T-helper 17 cell (primary cell): ENCODE results near the gene AFF3. TPM values are rescaled to one million over a fixed set of nuclear protein-coding genes. Genes with fewer than 3 reads are reported as not detected.

ENCODE experiments used
- ATAC-seq: fragments of 150-1000 bp; cut with Tn5 transposase; 2 replicates; pipeline ENCODE4 v1.10.0; 2021; ENCODE audit warnings: mild to moderate bottlenecking, moderate library complexity
- DNase-seq, 3 donors: peaks; one replicate each; pipeline versions ENCODE4 v3.0.0 to v3.0.0-alpha.2; 2020 to 2021
- H3K9me3 ChIP-seq: one replicate; pipeline ENCODE4 v1.7.0; 2013; ENCODE audit warnings: low read length, mild to moderate bottlenecking; ENCODE audit not compliant: control insufficient read depth, poor library complexity, severe bottlenecking
- H3K27ac Mint-ChIP-seq: one replicate; pipeline ENCODE4 v1.8.0; 2022; ENCODE audit warnings: mild to moderate bottlenecking, moderate library complexity, mixed read lengths
- H3K27me3 Mint-ChIP-seq: one replicate; pipeline ENCODE4 v1.8.0; 2022; ENCODE audit warnings: mixed read lengths
- H3K36me3 Mint-ChIP-seq: one replicate; pipeline ENCODE4 v1.8.0; 2022; ENCODE audit warnings: low read depth, mixed read lengths
- H3K4me1 Mint-ChIP-seq: one replicate; pipeline ENCODE4 v1.8.0; 2022; ENCODE audit warnings: mild to moderate bottlenecking, mixed read lengths
- H3K4me3 Mint-ChIP-seq: one replicate; pipeline ENCODE4 v1.8.0; 2022; ENCODE audit warnings: mild to moderate bottlenecking, moderate library complexity, mixed read lengths
- total RNA-seq, 4 donors: library from RNA in 2 of 4; stranded (reverse) in 2 of 4; gene quantifications; one replicate each; pipeline ENCODE4 v1.2.3 and lab custom pipeline; 2022 to 2026

Gene AFF3
- total RNA-seq, 2 donors from 2014 or later: 6.5 to 14.4 TPM

DNA sequence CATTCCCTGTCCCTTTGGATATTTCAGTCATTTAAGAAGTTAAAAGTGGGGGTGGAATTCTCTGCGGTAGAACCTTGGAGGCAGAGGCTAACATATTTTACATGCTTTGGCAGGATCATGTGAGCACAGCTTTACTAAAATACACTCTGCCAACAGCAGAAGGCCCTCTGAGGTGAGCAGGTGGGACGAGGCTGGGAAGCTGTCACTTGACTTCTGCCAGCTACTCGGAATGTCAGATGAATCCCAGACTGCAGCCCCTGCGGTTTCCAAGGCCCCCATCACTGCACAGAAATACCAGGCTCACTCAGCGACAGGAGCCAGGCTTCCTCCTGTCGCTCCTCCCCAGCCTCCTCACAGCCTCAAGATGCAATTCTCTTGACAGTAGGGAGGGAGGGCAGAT is 431.7 kb downstream of the AFF3 start:
- no peak overlapping the region for H3K27ac Mint-ChIP-seq
- peaks cover 11% of the 10 kb centered on the region for H3K27me3 Mint-ChIP-seq
- no peak for ATAC-seq
- H3K9me3 ChIP-seq: no peaks in the 10 kb centered on the region
- no peak for DNase-seq
- no peak overlapping the region for H3K4me3 Mint-ChIP-seq
- no peaks in the 10 kb centered on the region for H3K36me3 Mint-ChIP-seq
- no peaks in the 10 kb centered on the region for H3K4me1 Mint-ChIP-seq

DNA sequence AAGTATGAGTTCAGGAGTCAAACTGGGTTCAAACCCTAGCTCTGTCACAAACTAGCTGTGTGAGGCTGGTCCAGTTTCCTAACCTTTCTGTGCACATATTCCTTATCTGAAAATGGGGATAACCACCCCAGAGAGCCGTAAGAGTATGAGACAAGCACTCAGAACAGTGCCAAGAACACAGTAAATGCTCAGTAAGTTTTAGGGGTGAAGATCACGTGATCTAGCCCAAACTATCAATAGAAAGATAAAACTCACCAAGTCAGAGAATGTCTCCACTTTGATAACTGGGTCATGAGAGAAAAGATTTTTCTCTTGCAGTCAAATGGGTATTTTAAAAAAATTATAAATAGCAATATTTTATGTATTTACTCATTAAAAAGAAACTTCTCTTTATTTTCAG is 433.2 kb downstream of the AFF3 start:
- Mint-ChIP-seq H3K4me1 (no peaks in the 10 kb centered on the region), H3K27me3 (peaks cover 11% of the 10 kb centered on the region), H3K4me3 (no peak overlapping the region), H3K36me3 (no peaks in the 10 kb centered on the region), H3K27ac (no peak overlapping the region)
- no peaks in the 10 kb centered on the region for H3K9me3 ChIP-seq
- no peak for ATAC-seq
- DNase-seq: no peak

DNA sequence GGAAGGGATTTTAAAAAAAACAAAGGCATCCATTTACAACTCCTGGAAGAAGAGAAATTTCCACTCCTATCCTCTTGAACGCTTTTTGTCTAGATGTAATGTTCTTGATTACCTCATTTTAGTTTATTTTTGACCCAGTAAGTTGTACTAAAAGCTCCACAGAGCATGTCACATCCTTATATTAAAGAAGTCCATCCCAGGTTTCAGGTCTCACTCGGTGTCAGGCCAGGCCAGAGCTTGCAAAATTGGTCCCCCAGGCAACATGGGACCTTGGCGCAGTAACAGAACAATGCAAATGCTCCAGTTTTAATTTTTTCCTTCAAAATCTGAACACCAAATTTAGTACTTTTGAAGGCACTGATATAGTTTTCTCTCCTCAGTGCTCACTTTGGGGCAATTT is 434.2 kb downstream of the AFF3 start:
- Mint-ChIP-seq H3K4me1 (no peaks in the 10 kb centered on the region), H3K27me3 (peaks cover 11% of the 10 kb centered on the region), H3K4me3 (no peak overlapping the region), H3K27ac (no peak overlapping the region), H3K36me3 (no peaks in the 10 kb centered on the region)
- no peaks in the 10 kb centered on the region for H3K9me3 ChIP-seq
- ATAC-seq (no peak), DNase-seq (no peak)

DNA sequence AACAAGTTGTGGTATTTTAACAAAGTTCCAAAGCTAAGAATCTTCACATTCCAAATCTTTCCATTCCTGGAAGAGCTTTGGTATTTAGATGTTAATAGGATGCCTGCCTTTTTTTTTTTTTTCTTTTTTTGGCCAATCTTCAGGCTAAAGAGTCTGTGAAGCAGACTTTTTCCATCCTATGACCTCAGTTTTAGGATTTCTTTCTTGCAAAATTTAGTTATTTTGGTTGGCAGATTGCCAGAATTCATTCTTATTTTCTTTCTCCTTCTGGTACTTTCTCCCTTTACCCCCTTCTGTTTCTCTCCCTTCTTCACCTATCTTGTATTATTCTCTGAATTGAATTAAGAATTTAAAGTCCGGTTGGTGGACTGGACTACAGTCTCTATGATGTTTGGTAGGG is 434.8 kb downstream of the AFF3 start:
- Mint-ChIP-seq H3K27me3 (peaks cover 11% of the 10 kb centered on the region), H3K36me3 (no peaks in the 10 kb centered on the region), H3K4me3 (no peak overlapping the region), H3K4me1 (no peaks in the 10 kb centered on the region), H3K27ac (no peak overlapping the region)
- DNase-seq (no peak), ATAC-seq (no peak)
- no peaks in the 10 kb centered on the region for H3K9me3 ChIP-seq

DNA sequence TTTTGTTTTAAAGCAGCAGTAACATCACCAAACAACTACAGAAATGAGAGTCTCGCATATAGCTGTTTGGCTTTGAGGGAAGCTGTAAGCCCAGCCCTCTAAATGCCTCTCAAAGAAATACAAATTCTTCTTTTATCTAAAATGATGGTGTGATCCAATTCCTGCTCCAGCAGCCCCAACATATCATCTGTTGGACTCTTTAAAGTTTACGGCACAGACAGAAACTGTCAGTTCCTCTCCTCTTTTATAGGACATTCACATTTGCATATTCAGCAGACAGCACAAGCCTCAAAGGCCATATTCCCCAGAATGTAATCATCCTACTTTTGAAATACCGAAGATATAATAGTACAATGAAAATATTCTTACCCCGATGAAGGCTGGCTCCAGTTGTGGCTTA is 435.7 kb downstream of the AFF3 start:
- no peak overlapping the region for H3K4me3 Mint-ChIP-seq
- no peaks in the 10 kb centered on the region for H3K36me3 Mint-ChIP-seq
- H3K9me3 ChIP-seq: no peaks in the 10 kb centered on the region
- DNase-seq: no peak
- H3K4me1 Mint-ChIP-seq: no peaks in the 10 kb centered on the region
- H3K27me3 Mint-ChIP-seq: peaks cover 11% of the 10 kb centered on the region
- H3K27ac Mint-ChIP-seq: no peak overlapping the region
- ATAC-seq: no peak

DNA sequence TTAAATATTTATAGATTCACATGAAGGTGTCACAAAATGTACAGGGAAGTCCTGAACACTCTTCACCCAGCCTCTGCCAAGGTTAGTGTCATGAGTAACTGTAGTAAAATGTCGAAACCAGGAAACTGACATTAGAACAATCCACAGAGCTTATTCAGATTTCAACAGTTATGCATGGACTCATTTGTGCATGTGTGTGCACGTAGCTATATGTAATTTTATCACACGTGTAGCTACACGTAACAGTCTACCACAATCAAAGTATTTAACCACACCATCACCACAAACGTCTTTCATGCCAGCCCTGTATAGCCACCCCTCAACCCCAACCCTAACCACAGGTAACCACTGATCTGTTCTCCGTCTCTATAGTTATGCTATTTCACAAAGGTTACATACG is 440.9 kb downstream of the AFF3 start:
- no peaks in the 10 kb centered on the region for H3K9me3 ChIP-seq
- Mint-ChIP-seq H3K27me3 (peaks cover 4% of the 10 kb centered on the region), H3K4me3 (no peak overlapping the region), H3K4me1 (peaks cover 2% of the 10 kb centered on the region), H3K27ac (no peak overlapping the region), H3K36me3 (no peaks in the 10 kb centered on the region)
- DNase-seq: no peak
- ATAC-seq: no peak

DNA sequence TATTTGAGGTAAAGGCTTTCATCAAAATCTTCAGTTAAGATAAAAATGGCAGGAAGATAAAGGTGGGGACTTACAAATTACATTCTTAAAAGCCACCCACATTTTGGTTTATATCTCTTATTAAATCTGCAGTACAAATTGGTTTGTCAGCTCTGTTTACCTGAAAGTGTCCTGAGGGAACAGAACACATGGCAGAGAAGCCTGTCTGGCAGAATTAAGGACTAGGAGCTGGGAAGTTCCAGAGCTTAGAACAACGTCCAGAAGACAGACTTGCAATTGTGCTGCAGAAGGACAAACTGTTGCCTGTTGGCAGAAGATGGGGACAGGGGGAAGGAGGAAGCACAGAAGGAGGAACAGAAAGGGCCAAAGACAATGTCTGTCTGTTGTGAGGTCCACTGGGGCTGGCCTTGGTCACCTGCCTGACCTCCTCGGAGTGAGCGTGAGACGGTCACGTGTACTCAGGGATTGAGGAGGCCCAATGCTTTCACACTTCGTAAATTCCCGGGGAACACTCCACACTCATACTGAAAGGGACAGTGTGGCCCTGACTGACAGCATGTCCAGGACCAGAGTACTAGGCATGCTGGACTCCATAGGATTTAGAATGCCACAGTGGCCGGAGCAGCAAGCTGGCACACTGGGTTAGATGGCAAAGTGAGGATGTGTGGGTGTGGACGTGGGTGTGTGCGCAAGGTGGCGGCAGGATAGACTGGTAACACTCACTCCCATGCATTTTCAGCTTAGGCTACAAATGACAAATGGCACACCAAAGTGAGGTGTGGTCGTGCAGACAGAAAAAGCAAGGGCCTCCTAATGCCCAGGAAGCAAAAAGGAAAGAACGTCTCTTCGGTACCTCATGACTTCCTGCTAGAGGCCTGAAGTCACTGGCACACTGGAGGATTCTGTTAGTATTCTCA is 441.6 kb downstream of the AFF3 start:
- Mint-ChIP-seq H3K27ac (peak overlapping the region; percentile 47), H3K27me3 (peaks cover 4% of the 10 kb centered on the region), H3K4me3 (no peak overlapping the region), H3K4me1 (peaks cover 2% of the 10 kb centered on the region), H3K36me3 (no peaks in the 10 kb centered on the region)
- DNase-seq (no peak), ATAC-seq (no peak)
- no peaks in the 10 kb centered on the region for H3K9me3 ChIP-seq

DNA sequence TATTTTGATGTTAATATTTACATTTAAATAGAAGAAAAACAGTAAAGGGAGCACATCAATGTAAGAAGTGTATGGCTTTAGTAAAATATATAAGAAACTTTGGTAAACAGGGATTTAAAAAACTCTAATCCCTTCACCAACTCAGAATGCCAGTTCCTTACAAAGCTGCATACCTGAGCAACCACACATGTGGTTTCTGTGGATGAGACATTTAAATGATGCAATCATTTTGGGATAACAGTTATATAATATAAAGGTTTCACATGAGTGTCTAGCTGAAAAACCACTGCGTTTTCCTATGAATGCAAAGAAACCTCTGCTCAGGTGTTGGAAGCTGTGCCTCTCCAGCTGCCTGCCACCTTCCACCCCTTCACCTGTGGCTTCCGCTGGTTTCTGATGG is 443.5 kb downstream of the AFF3 start:
- no peaks in the 10 kb centered on the region for H3K36me3 Mint-ChIP-seq

DNA sequence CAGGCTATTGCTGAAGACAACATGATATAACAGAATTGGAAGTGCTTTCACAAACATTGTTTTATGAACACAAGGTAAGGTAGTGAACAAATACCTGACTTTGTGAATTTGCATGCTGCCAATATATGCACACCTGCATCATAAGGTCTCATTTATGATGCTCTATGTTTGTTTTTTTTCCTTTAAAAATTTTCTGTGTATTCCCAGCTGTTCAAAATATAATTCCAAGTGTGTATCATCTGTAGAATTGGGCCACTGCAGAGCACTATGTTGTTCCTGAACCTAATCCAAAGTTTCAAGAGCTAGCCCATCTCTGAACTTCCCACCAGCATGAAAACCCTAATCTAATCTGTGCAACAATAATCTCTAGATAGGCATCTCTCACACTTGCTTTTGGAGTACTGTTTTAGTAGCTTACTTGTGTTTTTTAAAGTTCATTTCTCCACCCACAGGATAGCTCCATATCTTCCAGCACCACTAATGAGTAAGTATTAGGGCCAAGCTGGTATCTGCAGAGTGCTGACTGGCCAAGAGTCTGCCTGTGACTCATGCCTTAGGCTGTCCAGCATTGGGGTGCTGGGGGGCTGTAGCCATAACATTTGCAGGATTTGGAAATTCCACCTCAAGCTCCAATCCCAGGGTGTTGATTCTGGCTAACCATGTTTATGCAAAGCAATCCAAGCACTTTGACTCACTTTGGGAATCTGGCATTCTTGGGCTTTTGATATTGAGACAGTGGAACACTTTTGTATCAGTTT is 444.4 kb downstream of the AFF3 start:
- Mint-ChIP-seq H3K36me3 (no peaks in the 10 kb centered on the region), H3K4me1 (peaks cover 4% of the 10 kb centered on the region), H3K27me3 (peaks cover 4% of the 10 kb centered on the region), H3K4me3 (no peak overlapping the region), H3K27ac (no peak overlapping the region)
- ATAC-seq: no peak
- DNase-seq: no peak
- no peaks in the 10 kb centered on the region for H3K9me3 ChIP-seq

More for the DNA sequence above, 443.5 kb downstream of the AFF3 start:
- Mint-ChIP-seq H3K27me3 (peaks cover 4% of the 10 kb centered on the region), H3K27ac (no peak overlapping the region), H3K4me1 (peaks cover 4% of the 10 kb centered on the region), H3K4me3 (no peak overlapping the region)
- DNase-seq (no peak), ATAC-seq (no peak)
- H3K9me3 ChIP-seq: no peaks in the 10 kb centered on the region

DNA sequence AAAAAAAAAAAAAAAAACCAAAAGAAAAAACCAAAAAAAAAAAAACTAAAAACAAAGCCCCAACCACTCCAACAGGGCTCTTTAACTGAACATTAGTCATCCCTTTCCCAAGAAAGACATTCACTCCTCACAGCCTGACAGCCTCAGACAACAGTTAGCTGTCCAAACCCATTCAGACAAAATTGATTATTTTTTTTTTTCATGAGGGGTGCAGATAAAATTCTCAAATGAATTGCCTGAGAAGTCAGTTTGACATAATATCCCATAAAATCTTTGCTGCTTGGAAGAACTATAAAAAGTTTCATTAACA is 446.5 kb downstream of the AFF3 start:
- H3K9me3 ChIP-seq: no peaks in the 10 kb centered on the region
- no peak overlapping the region for H3K27ac Mint-ChIP-seq
- peaks cover 8% of the 10 kb centered on the region for H3K4me1 Mint-ChIP-seq
- ATAC-seq (no peak), DNase-seq (no peak)
- no peaks in the 10 kb centered on the region for H3K36me3 Mint-ChIP-seq
- peaks cover 3% of the 10 kb centered on the region for H3K27me3 Mint-ChIP-seq
- H3K4me3 Mint-ChIP-seq: no peak overlapping the region

DNA sequence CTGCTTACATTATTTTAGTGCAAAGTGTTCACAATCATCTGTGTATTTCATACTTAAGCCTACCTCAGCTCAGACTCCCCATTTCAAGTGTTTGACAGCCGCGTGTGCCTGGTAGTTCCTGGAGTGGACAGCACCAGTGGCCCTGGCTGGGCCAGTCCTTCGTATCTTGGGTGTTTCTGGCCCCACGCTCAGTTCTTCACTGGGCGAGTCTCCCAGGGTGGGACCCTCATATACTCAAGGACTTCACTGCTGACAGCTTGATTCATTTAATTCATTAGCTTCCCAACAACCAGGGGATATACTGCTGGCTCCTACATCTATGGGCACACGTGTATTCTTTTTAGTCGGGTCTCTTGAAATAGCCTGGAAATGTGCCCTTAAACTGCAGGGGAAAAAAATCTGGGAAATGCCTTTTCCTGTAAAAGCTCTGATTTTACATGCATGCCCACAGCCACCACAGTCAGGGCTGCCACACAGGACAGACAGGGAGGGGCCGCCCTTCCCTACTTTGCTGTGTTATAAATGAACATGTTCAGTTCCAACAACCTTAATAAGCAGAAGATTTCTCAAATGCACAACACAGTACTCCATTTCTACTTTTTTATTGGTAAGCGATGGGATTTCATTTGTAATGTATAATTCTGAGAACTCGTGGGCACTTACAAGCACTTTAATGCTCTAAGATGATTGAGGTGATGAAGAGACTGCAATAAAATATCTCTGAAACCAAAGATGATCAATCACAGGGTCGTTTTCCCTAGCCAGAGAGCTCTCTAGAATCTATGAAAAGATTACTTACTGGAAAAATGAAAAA is 447.1 kb downstream of the AFF3 start:
- Mint-ChIP-seq H3K4me3 (no peak overlapping the region), H3K27ac (no peak overlapping the region), H3K36me3 (no peaks in the 10 kb centered on the region), H3K27me3 (no peaks in the 10 kb centered on the region), H3K4me1 (peaks cover 8% of the 10 kb centered on the region)
- DNase-seq: no peak
- H3K9me3 ChIP-seq: no peaks in the 10 kb centered on the region
- no peak for ATAC-seq

DNA sequence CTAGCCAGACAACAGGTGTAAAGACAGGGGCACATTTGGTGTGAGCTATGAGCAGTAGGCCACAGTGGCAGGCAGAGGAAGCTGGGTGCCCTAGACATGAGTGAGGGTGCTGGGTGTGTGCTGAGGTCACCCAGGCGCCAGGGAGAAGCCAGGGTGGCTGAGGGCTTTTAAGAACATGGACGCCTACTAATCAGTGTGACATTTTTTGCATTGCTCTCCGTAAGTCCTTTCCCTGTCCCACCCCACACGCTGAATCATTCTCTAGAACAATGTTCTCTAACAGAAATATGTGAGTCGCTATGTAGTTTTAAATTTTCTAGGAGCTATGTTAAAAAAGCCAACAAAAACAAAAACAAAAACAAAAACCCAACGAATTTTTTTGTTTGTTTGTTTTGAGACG is 448.1 kb downstream of the AFF3 start:
- ATAC-seq: no peak
- no peaks in the 10 kb centered on the region for H3K27me3 Mint-ChIP-seq

DNA sequence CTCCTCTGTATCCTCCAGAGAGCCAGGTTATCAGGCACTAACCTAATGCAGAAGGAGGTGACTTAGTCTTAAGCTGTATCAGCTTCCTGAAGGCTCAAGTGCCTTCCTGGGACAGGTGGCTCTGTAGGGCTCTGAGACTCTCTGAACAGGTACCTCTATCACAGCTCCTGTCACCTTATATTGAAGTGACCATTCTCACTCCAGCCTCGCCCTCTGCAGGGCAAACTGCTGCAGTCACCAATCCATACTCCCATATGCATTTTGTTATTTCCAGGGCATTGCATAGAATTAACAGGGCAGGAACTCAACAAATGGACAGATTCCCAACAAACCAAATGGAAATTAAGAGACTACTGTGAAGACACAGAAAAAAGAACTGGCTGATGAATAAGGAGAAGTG is 449.6 kb downstream of the AFF3 start:
- Mint-ChIP-seq H3K27ac (no peak overlapping the region), H3K4me3 (no peak overlapping the region), H3K4me1 (peaks cover 8% of the 10 kb centered on the region), H3K27me3 (no peaks in the 10 kb centered on the region), H3K36me3 (no peaks in the 10 kb centered on the region)
- no peaks in the 10 kb centered on the region for H3K9me3 ChIP-seq
- ATAC-seq (no peak), DNase-seq (no peak)

More for the DNA sequence above, 448.1 kb downstream of the AFF3 start:
- Mint-ChIP-seq H3K27ac (no peak overlapping the region), H3K4me1 (peaks cover 8% of the 10 kb centered on the region), H3K4me3 (no peak overlapping the region), H3K36me3 (no peaks in the 10 kb centered on the region)
- no peaks in the 10 kb centered on the region for H3K9me3 ChIP-seq
- no peak for DNase-seq
